ENCODE data around the gene STAT3. TPM values are rescaled to one million over a fixed set of nuclear protein-coding genes. Genes with fewer than 3 reads are reported as not detected.

The STAT3 gene
- total and polyA plus RNA-seq, 2 experiments from 2014 or later: 152 to 163 TPM

DNA sequence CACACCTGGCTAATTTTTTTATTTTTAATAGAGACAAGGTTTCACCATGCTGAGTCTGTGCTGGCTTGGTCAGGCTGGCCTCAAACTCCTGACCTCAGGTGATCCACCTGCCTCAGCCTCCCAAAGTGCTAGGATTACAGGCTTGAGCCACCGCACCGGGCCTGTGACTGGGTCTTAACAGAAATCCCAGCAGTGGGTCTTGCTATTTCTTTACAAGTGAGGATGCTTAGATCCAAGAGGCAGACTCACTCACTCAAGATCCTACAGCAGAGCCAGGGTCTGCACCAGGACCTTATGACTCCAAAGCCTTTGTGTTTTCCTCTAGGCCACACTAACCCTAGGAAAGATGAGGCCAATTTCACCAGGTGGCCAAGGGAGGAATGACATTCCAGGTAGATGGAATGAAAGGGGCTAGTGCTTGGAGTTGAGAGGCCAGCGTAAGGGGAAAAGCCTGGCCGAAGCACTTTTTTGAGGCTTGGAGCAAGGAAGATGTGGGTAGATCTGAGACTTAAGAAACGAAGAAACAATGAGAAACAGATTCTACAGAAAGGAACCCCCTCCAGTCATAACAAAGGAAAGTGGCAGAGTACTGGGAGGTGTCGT, 105.7 kb downstream of the STAT3 start:
- no peaks in the 10 kb centered on the region for H4K20me1 ChIP-seq (ENCODE audit: insufficient read depth, poor library complexity, severe bottlenecking)
- H3K4me3 ChIP-seq: no peak overlapping the region
- H3K27me3 ChIP-seq: peaks cover 4% of the 10 kb centered on the region
- H3K4me2 ChIP-seq: no peak overlapping the region
- no peak overlapping the region for H2AFZ ChIP-seq
- H3K79me2 ChIP-seq: no peaks in the 10 kb centered on the region
- H3K9me3 ChIP-seq (ENCODE audit: low read depth): no peaks in the 10 kb centered on the region
- no peak overlapping the region for H3K27ac ChIP-seq
- peaks cover 7% of the 10 kb centered on the region for H3K4me1 ChIP-seq (ENCODE audit: insufficient read depth)
- no peak for TF ChIP-seq EZH2 (IDR thresholded peaks at IDR 0.05; ENCODE audit: borderline replicate concordance)
- TF ChIP-seq EZH2phosphoT487 (IDR thresholded peaks at IDR 0.05; ENCODE audit: low read depth, severe bottlenecking, unreplicated experiment): no peak
- TF ChIP-seq, protein P1, sequence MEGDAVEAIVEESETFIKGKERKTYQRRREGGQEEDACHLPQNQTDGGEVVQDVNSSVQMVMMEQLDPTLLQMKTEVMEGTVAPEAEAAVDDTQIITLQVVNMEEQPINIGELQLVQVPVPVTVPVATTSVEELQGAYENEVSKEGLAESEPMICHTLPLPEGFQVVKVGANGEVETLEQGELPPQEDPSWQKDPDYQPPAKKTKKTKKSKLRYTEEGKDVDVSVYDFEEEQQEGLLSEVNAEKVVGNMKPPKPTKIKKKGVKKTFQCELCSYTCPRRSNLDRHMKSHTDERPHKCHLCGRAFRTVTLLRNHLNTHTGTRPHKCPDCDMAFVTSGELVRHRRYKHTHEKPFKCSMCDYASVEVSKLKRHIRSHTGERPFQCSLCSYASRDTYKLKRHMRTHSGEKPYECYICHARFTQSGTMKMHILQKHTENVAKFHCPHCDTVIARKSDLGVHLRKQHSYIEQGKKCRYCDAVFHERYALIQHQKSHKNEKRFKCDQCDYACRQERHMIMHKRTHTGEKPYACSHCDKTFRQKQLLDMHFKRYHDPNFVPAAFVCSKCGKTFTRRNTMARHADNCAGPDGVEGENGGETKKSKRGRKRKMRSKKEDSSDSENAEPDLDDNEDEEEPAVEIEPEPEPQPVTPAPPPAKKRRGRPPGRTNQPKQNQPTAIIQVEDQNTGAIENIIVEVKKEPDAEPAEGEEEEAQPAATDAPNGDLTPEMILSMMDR (IDR thresholded peaks at IDR 0.05; ENCODE audit: poor library complexity): no peak
- no peak for DNase-seq (ENCODE audit: low spot score)
- H3K36me3 ChIP-seq (replicated peaks; ENCODE audit: insufficient read depth, low read depth): no peaks in the 10 kb centered on the region
- 88% methylated on average over 6 of the region's 6 CpGs for WGBS (ENCODE audit: low lambda C conversion rate, missing lambda C conversion rate)
- no peaks in the 10 kb centered on the region for H3K9me2 ChIP-seq (replicated peaks; ENCODE audit: insufficient read depth)

DNA sequence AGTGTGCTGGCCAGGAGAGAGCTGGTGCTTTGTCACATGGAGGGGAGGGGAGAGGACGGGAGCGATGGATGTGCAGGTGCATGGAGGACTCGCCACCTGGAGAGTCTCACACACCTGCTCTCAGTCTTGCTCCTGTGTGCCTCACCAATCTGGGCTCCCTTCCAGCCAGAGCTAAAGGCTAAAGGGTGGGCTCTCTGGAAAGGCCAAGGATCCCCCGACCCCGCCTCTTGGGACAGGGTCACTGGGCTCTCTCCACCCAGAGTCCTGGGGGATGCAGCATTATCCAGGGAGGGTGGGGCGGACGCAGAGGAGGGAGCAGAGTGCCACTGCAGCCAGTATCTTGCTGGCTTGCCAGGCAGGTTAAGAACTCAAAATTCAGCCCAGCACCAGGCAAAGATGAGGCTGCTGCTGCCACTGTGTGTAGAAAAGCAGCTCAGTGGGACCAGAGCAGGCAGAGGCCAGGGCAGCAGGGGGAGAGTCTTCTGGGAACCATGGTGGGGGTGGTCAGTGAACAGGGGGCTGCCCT, 106.6 kb downstream of the STAT3 start:
- Histone ChIP-seq H3K79me2 (no peaks in the 10 kb centered on the region), H3K4me2 (no peak overlapping the region), H2AFZ (no peak overlapping the region), H3K4me1 (ENCODE audit: insufficient read depth) (no peaks in the 10 kb centered on the region), H3K27me3 (no peaks in the 10 kb centered on the region), H3K36me3 (replicated peaks; ENCODE audit: insufficient read depth, low read depth) (no peaks in the 10 kb centered on the region), H3K27ac (no peak overlapping the region), H3K9me3 (ENCODE audit: low read depth) (no peaks in the 10 kb centered on the region), H3K4me3 (no peak overlapping the region), H4K20me1 (ENCODE audit: insufficient read depth, poor library complexity, severe bottlenecking) (no peaks in the 10 kb centered on the region), H3K9me2 (replicated peaks; ENCODE audit: insufficient read depth) (no peaks in the 10 kb centered on the region)
- TF ChIP-seq, protein P1 (IDR thresholded peaks at IDR 0.05; ENCODE audit: poor library complexity): no peak
- TF ChIP-seq EZH2 (IDR thresholded peaks at IDR 0.05; ENCODE audit: borderline replicate concordance) (no peak), EZH2phosphoT487 (IDR thresholded peaks at IDR 0.05; ENCODE audit: low read depth, severe bottlenecking, unreplicated experiment) (no peak)
- DNase-seq (ENCODE audit: low spot score): no peak
- WGBS (ENCODE audit: low lambda C conversion rate, missing lambda C conversion rate): 87% methylated on average over 7 of the region's 7 CpGs

DNA sequence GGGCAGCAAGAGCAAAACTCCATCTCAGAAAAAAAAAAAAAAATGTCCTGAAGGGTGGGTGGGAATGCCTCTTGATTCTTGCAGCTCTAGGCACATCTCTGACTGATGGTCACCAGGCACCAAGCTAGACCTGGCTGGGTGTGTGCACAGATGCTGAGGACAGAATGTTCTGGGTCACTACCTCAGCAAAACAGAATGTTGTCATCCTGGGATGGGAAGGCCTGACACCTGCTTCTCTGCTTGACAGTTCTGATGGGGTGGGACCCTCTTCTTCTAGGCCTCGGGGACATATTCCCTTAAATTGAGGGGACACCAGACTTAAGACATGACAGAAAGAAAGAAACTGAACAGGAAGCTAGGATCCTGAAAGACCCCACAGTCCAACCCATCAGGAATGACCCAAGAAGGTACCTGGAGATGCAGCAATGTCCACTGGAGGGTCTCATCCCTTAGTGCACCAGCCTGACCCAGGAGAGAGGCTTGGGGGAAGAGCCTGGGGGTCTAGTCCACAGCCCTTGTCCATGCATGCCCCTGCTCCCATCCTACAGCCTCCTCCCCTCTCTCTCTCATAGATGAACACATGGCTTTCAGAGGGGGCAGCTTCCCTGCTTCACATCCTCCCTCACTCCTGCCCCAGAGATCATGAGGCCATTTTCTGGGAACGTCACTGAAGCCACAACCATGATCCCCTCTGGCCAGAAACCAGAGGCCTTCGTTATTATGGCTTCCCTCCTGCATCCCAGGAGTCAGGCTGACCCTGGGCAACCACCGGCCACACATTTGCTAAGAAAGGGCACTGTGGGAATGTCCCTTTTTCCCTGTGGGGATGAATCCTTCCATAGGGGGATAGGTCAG, 108.2 kb downstream of the STAT3 start:
- Histone ChIP-seq H3K4me3 (no peak overlapping the region), H3K27me3 (no peaks in the 10 kb centered on the region), H4K20me1 (ENCODE audit: insufficient read depth, poor library complexity, severe bottlenecking) (no peaks in the 10 kb centered on the region), H3K27ac (no peak overlapping the region), H3K4me1 (ENCODE audit: insufficient read depth) (peaks cover 1% of the 10 kb centered on the region), H3K4me2 (no peak overlapping the region), H3K9me3 (ENCODE audit: low read depth) (no peaks in the 10 kb centered on the region), H3K36me3 (replicated peaks; ENCODE audit: insufficient read depth, low read depth) (no peaks in the 10 kb centered on the region), H2AFZ (no peak overlapping the region), H3K79me2 (peaks cover 7% of the 10 kb centered on the region), H3K9me2 (replicated peaks; ENCODE audit: insufficient read depth) (no peaks in the 10 kb centered on the region)
- no peak for DNase-seq (ENCODE audit: low spot score)
- TF ChIP-seq EZH2 (IDR thresholded peaks at IDR 0.05; ENCODE audit: borderline replicate concordance) (no peak), EZH2phosphoT487 (IDR thresholded peaks at IDR 0.05; ENCODE audit: low read depth, severe bottlenecking, unreplicated experiment) (no peak)
- TF ChIP-seq, protein P1 (IDR thresholded peaks at IDR 0.05; ENCODE audit: poor library complexity): no peak
- WGBS (ENCODE audit: low lambda C conversion rate, missing lambda C conversion rate): 84% methylated on average over 4 of the region's 4 CpGs

Data from hepatocyte (in vitro differentiated cells).